GM12891 (cell line): ENCODE results near the gene HOXD10.

Experiments used
- POLR2A ChIP-seq: IDR thresholded peaks from 2 replicates; pipeline ENCODE4 v1.6.1; 2011; ENCODE audit warnings: low read depth, low read length, control low read depth
- POLR2AphosphoS5 ChIP-seq: IDR thresholded peaks from 2 replicates; pipeline ENCODE4 v1.6.1; 2011; ENCODE audit warnings: low read depth, low read length, control low read depth
- POU2F2 ChIP-seq: IDR thresholded peaks from 2 replicates; pipeline ENCODE4 v1.6.1; 2011; ENCODE audit warnings: low read depth, mild to moderate bottlenecking, control low read depth, low read length, moderate library complexity
- SPI1 ChIP-seq: IDR thresholded peaks from 2 replicates; pipeline ENCODE4 v1.6.1; 2011; ENCODE audit warnings: low read depth, low read length, control low read depth
- TAF1 ChIP-seq: IDR thresholded peaks from 2 replicates; pipeline ENCODE4 v1.6.1; 2011; ENCODE audit warnings: low read depth, low read length, control low read depth

DNA sequence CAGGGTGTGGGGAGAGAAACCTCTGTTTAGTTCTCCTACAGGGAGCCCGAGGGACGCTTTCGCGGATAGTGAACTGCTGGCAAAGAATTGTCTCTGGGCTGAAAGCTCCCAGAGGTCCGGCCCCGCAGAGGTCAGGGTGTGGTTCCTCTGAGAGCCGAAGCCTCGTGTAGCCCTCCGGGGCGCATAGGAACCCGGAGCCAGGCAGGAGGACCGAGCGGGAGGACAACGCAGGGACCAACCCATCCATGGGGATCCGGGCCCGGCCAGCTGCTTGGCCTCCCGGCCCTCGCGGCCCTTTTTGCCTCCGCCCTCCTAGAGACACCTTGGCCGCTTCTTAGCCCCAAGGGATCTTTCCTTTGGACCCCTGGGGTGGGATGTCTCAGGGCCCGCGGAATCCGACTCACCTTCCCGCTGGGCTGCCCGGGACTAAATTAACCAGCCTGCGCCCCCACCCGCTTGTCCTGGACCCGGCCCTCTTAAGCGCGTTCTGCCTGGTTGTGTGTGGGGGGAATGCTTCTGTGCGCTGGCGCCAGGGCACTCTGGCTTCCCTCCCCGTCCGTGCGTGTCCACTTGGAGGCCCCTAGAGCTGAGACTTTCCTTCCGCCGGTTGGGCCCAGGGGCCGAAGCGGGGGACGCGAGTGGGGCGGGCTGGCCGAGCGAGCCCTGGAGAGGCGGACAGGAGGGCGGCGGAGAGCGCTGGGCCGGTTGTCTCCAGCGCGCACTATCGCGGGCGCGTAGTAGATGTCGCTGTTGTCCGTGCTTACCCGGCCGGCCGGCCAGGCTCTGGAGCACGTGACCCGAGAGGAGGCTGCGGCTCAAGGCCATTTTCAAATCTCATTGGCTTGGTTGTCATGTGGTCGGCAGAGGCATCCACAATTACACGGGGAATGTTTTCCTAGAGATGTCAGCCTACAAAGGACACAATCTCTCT, at the start of gene HOXD10:
- TF ChIP-seq POLR2A (no peak), TAF1 (no peak), POLR2AphosphoS5 (no peak), POU2F2 (no peak), SPI1 (no peak)
